Measurements from ENCODE around the gene PDLIM3.
"Not testable (repeated sequence)": the region's sequence is repeated elsewhere in the genome, so short reads cannot be mapped to it uniquely, and the experiment has no call there.

PDLIM3 gene

GRCh38 chr4:185564349-185564748 is 29.0 kb upstream of the PDLIM3 start:
- TF ChIP-seq CTCF (IDR thresholded peaks at IDR 0.05; ENCODE audit: low read depth, low read length), result no peak
- H3K4me3 ChIP-seq (ENCODE audit: low read depth, low read length), result no peak overlapping the region

- no peak for TF ChIP-seq CTCF (IDR thresholded peaks at IDR 0.05; ENCODE audit: low read depth, low read length)
- no peak overlapping the region for H3K4me3 ChIP-seq (ENCODE audit: low read depth, low read length)
Observed at GRCh38 chr4:185562531-185562930, 27.2 kb upstream of the PDLIM3 start.

- H3K4me3 ChIP-seq (ENCODE audit: low read depth, low read length), result no peak overlapping the region
- TF ChIP-seq CTCF (IDR thresholded peaks at IDR 0.05; ENCODE audit: low read depth, low read length), result no peak
Observed at GRCh38 chr4:185560316-185560715, 25.0 kb upstream of the PDLIM3 start.

GRCh38 chr4:185559915-185560281 is 24.6 kb upstream of the PDLIM3 start:
- no peak overlapping the region for H3K4me3 ChIP-seq (ENCODE audit: low read depth, low read length)
- TF ChIP-seq CTCF (IDR thresholded peaks at IDR 0.05; ENCODE audit: low read depth, low read length), result no peak

GRCh38 chr4:185559251-185559914 is 24.1 kb upstream of the PDLIM3 start:
- H3K4me3 ChIP-seq (ENCODE audit: low read depth, low read length), result not testable (repeated sequence)

GRCh38 chr4:185554365-185555126 is 19.2 kb upstream of the PDLIM3 start:
- TF ChIP-seq CTCF (IDR thresholded peaks at IDR 0.05; ENCODE audit: low read depth, low read length), result no peak
- H3K4me3 ChIP-seq (ENCODE audit: low read depth, low read length), result no peak overlapping the region

GRCh38 chr4:185552254-185552653 is 16.9 kb upstream of the PDLIM3 start:
- no peak overlapping the region for H3K4me3 ChIP-seq (ENCODE audit: low read depth, low read length)
- no peak for TF ChIP-seq CTCF (IDR thresholded peaks at IDR 0.05; ENCODE audit: low read depth, low read length)

All from WI38 (cell line).